Jurkat, Clone E6-1 (cell line): ENCODE data around the gene SUPT4H1.
"Not testable (repeated sequence)": the region's sequence is repeated elsewhere in the genome, so short reads cannot be mapped to it uniquely, and the experiment has no call there.

Experiments
- DNase-seq: peaks from one replicate; pipeline ENCODE4 v3.0.0-alpha.2; 2011; ENCODE audit warnings: low read depth, low spot score
- H3K4me3 ChIP-seq: 2 replicates; pipeline ENCODE4 v1.5.1; 2011; ENCODE audit warnings: mild to moderate bottlenecking, low read length, control low read depth, moderate library complexity

The SUPT4H1 gene

GRCh38 chr17:58345500-58345899 lies 6.5 kb downstream of the SUPT4H1 start:
- no peak overlapping the region for H3K4me3 ChIP-seq

DNA sequence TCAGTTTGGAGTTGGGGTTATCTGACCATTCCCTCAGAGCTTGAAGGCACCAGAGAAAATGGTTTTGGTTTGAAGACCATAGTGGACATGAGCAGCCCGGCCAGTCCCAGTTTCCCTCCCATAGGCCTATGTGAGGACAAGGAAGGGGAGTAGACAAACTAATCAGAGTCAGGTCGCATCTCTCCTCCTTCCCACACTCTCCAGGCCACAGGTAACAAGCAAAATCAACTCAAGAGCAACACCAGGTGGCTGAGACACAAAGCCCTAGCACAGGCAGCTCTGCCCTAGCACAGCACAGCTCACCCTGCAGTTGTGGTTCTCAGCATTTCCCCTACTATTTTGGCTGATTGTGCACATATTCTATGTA lies 7.2 kb downstream of the SUPT4H1 start:
- peak overlapping the region; percentile 53 for H3K4me3 ChIP-seq
- peak; percentile 89 for DNase-seq

More at GRCh38 chr17:58345500-58345899, 6.5 kb downstream of the SUPT4H1 start:
- no peak for DNase-seq

GRCh38 chr17:58344047-58344790 lies 7.8 kb downstream of the SUPT4H1 start:
- H3K4me3 ChIP-seq: peak overlapping the region; percentile 53
- peak; percentile 98 for DNase-seq

DNA sequence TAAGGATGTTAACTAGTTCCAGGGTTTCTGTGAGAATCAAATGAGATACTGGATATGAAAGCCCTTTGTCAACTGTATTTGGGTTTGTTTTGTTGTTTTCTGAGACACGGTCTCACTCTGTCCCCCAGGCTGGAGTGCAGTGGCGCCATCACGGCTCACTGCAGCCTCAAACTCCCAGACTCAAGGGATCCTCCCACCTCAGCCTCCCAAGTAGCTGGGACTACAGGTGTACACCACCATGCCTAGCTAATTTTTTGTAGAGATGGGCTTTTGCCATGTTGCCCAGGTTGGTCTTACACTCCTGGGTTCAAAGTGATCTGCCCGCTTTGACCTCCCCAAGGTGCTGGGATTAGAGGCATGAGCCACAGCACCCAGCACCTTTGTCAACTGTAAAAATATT lies 8.9 kb downstream of the SUPT4H1 start:
- peak overlapping the region; percentile 53; the same call in 1 of the 2 replicates for H3K4me3 ChIP-seq
- DNase-seq: no peak

DNA sequence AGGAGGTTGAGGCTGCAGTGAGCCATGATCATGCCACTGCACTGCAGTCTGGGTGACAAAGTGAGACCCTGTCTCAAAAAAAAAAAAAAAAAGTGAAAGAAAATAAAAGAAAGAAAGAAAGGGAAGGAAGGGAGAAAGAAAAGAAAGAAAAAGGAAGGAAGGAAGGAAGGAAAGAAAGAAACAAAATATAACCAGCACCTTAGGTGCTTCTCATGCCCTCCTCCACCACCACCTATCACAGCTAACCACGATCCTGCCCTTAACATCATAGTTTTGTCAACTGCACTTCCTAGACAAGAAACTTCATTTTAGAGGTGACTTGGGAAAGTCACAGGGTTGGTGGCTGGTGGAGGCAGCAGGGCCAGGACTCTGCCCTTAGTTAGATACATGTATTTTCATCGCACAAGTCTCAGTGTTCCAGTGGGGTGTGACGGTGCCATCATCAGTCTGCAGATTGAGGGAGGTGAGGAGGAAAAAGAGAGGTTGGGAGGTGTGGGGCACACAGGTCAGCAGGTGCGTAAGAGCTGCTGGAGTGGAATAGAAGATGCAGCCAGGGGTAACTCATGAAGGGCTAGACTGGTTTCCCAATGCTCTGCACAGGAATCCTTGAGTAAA lies 10.0 kb downstream of the SUPT4H1 start:
- no peak overlapping the region; the same call in 1 of the 2 replicates for H3K4me3 ChIP-seq
- DNase-seq: no peak

GRCh38 chr17:58341136-58341860 lies 10.7 kb downstream of the SUPT4H1 start:
- not testable (repeated sequence) for DNase-seq, H3K4me3 ChIP-seq

DNA sequence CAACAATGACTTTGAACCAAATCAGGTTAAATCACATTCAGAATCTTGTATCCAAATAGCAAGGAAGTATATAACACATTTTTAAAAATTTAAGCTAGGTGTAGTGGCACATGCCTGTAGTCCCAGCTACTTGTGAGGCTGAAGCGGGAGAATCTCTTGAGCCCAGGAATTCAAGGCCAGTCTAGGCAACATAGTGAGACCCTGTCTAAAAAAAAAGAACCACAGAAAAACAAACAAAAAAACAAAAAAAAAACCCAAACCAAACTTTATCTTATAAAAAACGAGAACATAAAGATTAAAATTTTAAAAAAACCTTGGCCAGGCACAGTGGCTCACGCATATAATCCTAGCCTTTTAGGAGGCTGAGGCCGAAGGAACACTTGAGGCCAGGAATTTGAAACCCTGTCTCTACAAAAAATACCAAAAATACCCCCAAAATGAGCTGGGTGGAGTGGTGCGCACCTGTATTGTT lies 11.6 kb downstream of the SUPT4H1 start:
- peak overlapping the region; percentile 100 for H3K4me3 ChIP-seq
- DNase-seq: no peak

DNA sequence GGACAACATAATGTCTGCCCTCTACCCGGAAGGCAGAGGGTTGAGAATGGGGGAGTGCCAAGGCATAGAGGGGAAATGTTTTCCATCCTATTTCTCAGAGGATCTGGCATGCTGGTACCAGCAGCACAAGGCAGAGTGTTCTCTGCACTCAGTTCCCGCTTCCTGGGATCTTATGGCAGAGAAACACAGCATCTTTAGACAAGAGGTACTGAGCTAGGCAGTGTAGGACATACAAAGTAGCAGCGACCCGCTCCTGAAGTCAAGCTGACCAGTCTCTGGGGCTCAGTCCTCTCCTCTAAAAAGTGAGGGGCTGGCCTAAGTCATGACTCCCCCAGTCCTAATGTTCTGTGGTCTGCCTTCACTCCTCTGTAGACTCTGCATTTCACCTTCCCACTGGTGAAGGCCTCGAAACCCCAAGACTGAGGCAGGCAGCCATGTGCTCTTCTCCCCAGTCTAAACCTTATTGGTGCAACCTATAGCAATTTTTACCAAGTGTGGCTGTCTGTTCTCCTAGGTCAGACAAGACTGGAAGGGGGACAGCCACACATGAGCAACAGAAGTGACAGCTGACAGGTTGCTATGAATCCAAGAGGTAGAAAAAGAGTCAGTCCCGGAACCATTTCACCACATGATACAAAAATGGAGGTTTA lies 12.1 kb downstream of the SUPT4H1 start:
- peak overlapping the region; percentile 100 for H3K4me3 ChIP-seq
- DNase-seq: no peak

GRCh38 chr17:58338841-58339754 lies 12.9 kb downstream of the SUPT4H1 start:
- DNase-seq: peak; percentile 81
- peak overlapping the region; percentile 100 for H3K4me3 ChIP-seq

DNA sequence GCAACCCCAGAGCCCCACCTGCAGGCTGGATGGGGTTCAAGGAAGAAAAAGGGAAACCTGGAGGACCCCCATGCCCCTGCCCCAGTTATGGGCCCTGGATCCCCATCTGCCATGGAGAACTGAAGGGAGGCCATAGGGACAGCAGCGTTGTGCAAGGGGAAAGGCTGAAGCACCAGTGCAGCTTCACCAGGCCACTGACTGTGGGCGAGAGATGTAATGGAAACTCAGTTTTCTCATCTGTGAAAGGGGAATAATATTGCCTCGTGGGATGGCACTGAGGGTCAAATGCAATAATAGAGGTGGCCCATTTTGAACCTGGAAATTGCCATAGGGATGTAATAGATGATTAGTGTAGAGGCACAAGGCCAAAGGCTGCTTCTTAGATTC lies 13.6 kb downstream of the SUPT4H1 start:
- H3K4me3 ChIP-seq: peak overlapping the region; percentile 100

DNA sequence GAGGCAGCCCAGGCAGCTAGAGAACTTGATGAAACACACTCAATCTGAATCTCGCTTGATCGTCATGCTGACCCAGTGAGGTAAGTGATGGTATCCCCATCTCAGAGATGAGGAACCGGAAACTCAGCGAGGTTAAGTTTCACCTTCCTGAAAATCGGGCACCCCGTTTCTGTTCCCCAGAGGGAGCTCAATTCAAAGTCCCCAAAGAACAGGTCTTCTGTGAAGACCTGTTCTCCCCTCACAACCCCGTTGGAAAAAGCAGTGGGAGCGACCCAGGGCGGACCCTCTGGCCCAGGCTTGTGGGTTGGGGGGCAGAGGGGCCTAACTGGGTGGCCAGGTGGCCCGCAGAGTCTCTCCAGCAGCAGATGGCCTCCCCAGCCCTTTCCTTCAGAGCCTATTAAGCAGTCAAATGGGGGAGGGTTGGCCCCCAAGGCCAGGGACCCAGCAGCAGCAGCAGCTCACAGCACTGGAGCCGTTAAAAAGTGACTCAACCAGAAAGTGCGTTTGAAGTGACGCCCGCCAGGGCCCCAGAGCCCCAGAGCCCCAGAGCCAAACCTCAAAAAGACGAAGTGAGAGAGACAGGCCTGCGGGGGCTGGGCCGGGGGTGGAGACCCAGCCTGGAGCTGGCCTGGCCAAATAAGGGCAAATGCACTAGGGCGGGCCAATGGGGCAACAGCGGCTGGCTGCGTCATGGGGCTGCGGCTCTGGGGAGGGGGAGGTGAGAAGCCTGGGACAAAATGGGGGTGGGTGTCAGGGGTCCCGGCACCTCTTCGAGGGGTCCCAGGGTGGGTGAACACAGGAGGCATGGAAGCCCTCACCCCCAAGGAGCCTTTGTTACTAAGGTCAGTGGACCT lies 14.2 kb downstream of the SUPT4H1 start:
- peak; percentile 96 for DNase-seq
- H3K4me3 ChIP-seq: peak overlapping the region; percentile 100

More for the DNA sequence above, 13.6 kb downstream of the SUPT4H1 start:
- DNase-seq: no peak

DNA sequence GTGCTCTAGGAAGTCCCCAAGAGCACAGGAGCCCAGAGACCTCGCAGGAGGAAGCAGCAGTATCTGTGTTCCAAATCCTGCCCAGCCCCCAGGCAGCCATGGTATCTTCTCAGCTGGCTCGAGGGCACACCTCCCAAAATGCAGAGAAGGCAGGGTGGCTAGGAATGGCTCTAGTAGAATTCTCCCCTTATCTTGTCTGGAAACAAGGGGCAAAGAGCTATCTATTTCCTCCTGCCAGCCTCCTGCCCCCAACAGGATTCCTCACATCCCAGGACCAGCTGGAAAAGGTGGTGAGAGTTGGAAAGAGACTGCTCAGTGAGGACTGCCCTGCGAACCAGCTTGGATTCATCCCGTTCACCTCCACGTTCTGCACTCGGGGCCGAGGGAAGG lies 14.8 kb downstream of the SUPT4H1 start:
- peak overlapping the region; percentile 100 for H3K4me3 ChIP-seq
- no peak for DNase-seq

- peak; percentile 77 for DNase-seq
- H3K4me3 ChIP-seq: peak overlapping the region; percentile 100
Observed at GRCh38 chr17:58336456-58337209, 15.4 kb downstream of the SUPT4H1 start.

DNA sequence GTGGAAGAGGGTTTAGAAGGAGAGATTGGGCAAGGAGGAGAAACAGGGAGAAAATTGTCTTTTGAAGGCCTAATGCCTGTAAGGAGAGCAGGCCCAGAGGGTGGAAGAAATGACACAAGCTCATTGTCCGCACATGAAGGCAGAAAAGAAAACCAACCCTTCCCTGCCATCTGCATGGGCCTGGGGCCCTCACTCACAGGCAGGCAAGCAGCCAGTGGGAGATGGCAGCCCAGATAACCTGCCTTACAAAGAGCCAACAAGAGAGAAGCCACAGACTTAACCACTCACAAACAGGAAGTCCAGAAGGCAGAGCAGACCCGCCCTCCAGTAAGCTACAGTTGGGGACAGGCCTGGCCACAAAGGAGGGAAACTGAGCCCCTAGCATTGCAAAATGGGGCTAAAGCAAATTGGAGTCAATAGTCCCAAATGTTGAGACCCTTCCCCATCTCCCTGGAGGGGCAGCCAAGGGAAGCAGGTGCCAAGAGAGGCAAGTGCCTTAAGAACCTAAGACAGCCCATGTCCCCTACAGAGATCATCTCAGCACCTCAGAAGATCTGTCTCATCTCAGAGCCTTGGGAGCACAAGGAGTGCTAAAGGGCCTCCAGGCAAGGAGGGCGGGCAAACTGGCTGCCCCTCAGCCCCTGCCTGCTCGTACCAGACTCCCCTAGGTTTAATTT lies 16.1 kb downstream of the SUPT4H1 start:
- peak; percentile 98 for DNase-seq
- H3K4me3 ChIP-seq: peak overlapping the region; percentile 100

- peak overlapping the region; percentile 100 for H3K4me3 ChIP-seq
- peak; percentile 71 for DNase-seq
Observed at GRCh38 chr17:58335061-58335731, 16.8 kb downstream of the SUPT4H1 start.

GRCh38 chr17:58334661-58335060 lies 17.3 kb downstream of the SUPT4H1 start:
- DNase-seq: no peak
- H3K4me3 ChIP-seq: peak overlapping the region; percentile 100
